Smooth muscle cell of the umbilical artery (primary cell): Measurements from ENCODE around the gene SLC31A1. TPM values are rescaled to one million over a fixed set of nuclear protein-coding genes. Genes with fewer than 3 reads are reported as not detected.

Experiments used
- total RNA-seq: library from RNA; depleted of rRNA; stranded (reverse); fragments of >200 nt; gene quantifications from 2 replicates; pipeline ENCODE4 v1.2.3, GENCODE V29; 2014

The SLC31A1 gene
- total RNA-seq, result 36.5 and 53.2 TPM in 2 replicates

DNA sequence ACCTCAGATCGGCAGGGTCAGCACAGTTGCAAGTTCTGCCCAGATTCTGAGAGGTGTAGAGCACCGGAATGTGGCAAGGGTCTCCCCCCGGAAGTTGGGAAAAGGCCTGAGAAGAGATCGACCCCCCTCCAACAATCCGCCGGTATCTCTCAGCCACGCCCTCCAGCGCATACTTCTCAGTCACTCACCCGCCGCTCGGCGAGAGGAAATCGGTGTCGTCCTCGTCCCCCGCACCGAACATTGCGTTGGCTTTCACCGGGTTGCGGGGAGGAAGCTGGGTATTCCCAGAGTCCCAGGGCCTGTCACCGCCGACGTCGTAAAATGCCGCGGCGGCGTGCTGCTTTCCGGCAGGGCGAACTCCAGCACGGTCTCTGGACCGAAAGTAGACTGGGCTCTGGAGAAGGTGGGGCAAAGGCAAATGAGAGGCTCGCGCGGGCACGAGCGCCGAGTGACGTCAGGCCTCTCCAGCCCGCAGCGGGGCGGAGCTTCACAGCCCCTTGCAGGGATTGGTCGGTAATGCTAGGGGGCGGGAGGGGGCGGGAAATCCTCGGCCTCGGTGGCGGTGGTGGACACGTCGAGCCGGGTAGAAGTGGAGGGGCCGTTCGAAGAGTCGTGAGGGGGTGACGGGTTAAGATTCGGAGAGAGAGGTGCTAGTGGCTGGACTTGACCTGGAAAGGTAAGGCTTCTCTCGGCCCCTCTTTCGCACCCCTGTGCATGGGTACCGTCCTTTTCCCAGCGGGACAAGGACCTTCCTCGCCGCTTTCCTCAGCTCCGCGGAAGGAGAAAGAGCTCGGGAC, at the start of gene SLC31A1, which contains the start of gene FKBP15:
Gene SLC31A1 (plus strand): TSS at position 542 of the 797 bp plus-strand sequence. CDS start 34,605 bp downstream, outside the sequence.
Gene FKBP15 (minus strand): TSS at position 275 of the 797 bp plus-strand sequence. CDS start 34 bp downstream, at position 241.

GRCh38 chr9:113275157-113276131, 54.1 kb downstream of the SLC31A1 start, which contains the start of the genes CDC26 and PRPF4:
Gene CDC26 (minus strand): TSS chr9:113275572. CDS start chr9:113272507, 3,065 bp downstream.
Gene PRPF4 (plus strand): TSS chr9:113275658. CDS start chr9:113275744, 86 bp downstream.

DNA sequence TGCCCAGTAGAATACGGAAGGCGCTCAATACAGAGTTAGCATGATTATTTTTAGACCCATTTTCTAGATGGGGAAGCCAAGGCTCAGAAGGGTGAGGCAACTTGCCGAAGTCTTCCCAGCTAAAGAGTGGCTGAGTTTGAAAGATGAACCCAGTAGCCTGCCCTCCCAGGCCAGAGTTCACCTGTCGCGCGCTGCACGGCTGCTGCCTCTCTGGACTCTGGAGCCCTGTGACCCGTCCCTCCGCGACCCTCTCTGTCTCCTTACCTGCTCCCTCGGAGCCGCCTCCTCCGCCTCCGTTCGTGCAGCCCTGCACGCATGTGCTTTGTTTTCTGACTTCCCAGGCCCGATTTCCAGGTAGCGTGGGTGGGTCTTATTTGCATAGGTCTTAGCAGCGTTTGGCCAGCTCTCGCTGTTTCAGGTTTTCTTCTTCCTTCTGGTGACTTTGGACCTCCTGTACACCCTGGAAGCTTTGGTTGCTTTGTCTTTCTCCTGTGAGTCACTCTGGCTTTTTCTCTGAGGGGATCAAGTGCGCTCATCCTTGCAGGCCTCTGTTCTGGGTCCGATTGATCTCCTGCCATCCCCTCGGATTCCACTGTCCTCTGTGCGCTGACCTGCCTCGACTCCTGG, 81.6 kb downstream of the SLC31A1 start, which contains the start of gene RNF183:
Gene RNF183 (minus strand): TSS at position 585 of the 627 bp plus-strand sequence. CDS start 5,192 bp downstream, outside the sequence.

Other genes with a start within 250 kb of the SLC31A1 start
- gene ZNF883, start 209.4 kb upstream of the SLC31A1 start, total RNA-seq, result 1.2 and 3.2 TPM in 2 replicates
- 1.9 and 2.4 TPM in 2 replicates for gene ZFP37, start 164.8 kb upstream of the SLC31A1 start, total RNA-seq
- gene SLC31A2, start 70.5 kb upstream of the SLC31A1 start, total RNA-seq, result 6.1 and 10.1 TPM in 2 replicates
- 18.1 and 24.6 TPM in 2 replicates for gene FKBP15, start 267 bp upstream of the SLC31A1 start, total RNA-seq
- 30.9 and 40.7 TPM in 2 replicates for gene CDC26, start 54.0 kb downstream of the SLC31A1 start, total RNA-seq
- 26.4 and 41.9 TPM in 2 replicates for gene PRPF4, start 54.1 kb downstream of the SLC31A1 start, total RNA-seq
- not detected in 2 replicates for gene RNF183, start 81.8 kb downstream of the SLC31A1 start, total RNA-seq
- gene WDR31, start 118.7 kb downstream of the SLC31A1 start, total RNA-seq, result 1.2 and 2.1 TPM in 2 replicates
- gene BSPRY, start 128.0 kb downstream of the SLC31A1 start, total RNA-seq, result not detected in 2 replicates
- gene HDHD3, start 155.4 kb downstream of the SLC31A1 start, total RNA-seq, result 8.3 and 8.9 TPM in 2 replicates
- gene ALAD, start 179.7 kb downstream of the SLC31A1 start, total RNA-seq, result 23.6 and 27.6 TPM in 2 replicates
- 31.5 and 38.3 TPM in 2 replicates for gene POLE3, start 189.1 kb downstream of the SLC31A1 start, total RNA-seq
- gene C9orf43, start 189.2 kb downstream of the SLC31A1 start, total RNA-seq, result 0.30 and 0.69 TPM in 2 replicates
- gene RGS3, start 242.2 kb downstream of the SLC31A1 start, total RNA-seq, result 39.2 and 53.7 TPM in 2 replicates